ENCODE measurements around the gene PCDHA3. TPM values are rescaled to one million over a fixed set of nuclear protein-coding genes. Genes with fewer than 3 reads are reported as not detected.
"Not testable (repeated sequence)": the region's sequence is repeated elsewhere in the genome, so short reads cannot be mapped to it uniquely, and the experiment has no call there.

PCDHA3 gene
- total RNA-seq, 1 donor from 2014 or later = 0.25 TPM

GRCh38 chr5:140808889-140809291 lies 8.0 kb downstream of the PCDHA3 start:
- no peak for TF ChIP-seq CTCF (IDR thresholded peaks at IDR 0.05; ENCODE audit: insufficient read depth, low read length, poor library complexity, severe bottlenecking)
- no peak for DNase-seq (ENCODE audit: low read depth)
- no peaks in the 10 kb centered on the region for H3K27me3 ChIP-seq (ENCODE audit: control insufficient read depth, insufficient read depth, low read length)
- no peak overlapping the region for H3K4me3 ChIP-seq (ENCODE audit: low read depth, low read length)
- H3K36me3 ChIP-seq (ENCODE audit: control insufficient read depth, insufficient read depth, low read length) = no peaks in the 10 kb centered on the region

GRCh38 chr5:140821375-140822280 lies 20.8 kb downstream of the PCDHA3 start, which contains the start of gene PCDHA5:
TSS of gene PCDHA5 (plus strand) at chr5:140821613.
- H3K27me3 ChIP-seq (ENCODE audit: control insufficient read depth, insufficient read depth, low read length) = no peaks in the 10 kb centered on the region
- H3K4me3 ChIP-seq (ENCODE audit: low read depth, low read length) = no peak within 1 kb of the TSS
- no peak for DNase-seq (ENCODE audit: low read depth)
- TF ChIP-seq CTCF (IDR thresholded peaks at IDR 0.05; ENCODE audit: insufficient read depth, low read length, poor library complexity, severe bottlenecking) = peak; percentile 36
- H3K36me3 ChIP-seq (ENCODE audit: control insufficient read depth, insufficient read depth, low read length) = no peaks in the 10 kb centered on the region

GRCh38 chr5:140822281-140822629 lies 21.4 kb downstream of the PCDHA3 start:
- H3K36me3 ChIP-seq (ENCODE audit: control insufficient read depth, insufficient read depth, low read length) = no peaks in the 10 kb centered on the region
- TF ChIP-seq CTCF (IDR thresholded peaks at IDR 0.05; ENCODE audit: insufficient read depth, low read length, poor library complexity, severe bottlenecking) = no peak
- no peak for DNase-seq (ENCODE audit: low read depth)
- H3K27me3 ChIP-seq (ENCODE audit: control insufficient read depth, insufficient read depth, low read length) = no peaks in the 10 kb centered on the region
- no peak overlapping the region for H3K4me3 ChIP-seq (ENCODE audit: low read depth, low read length)

GRCh38 chr5:140822969-140823368 lies 22.1 kb downstream of the PCDHA3 start:
- not testable (repeated sequence) for DNase-seq (ENCODE audit: low read depth); H3K4me3 ChIP-seq (ENCODE audit: low read depth, low read length)

GRCh38 chr5:140823475-140823874 lies 22.6 kb downstream of the PCDHA3 start:
- H3K4me3 ChIP-seq (ENCODE audit: low read depth, low read length) = no peak overlapping the region
- no peak for DNase-seq (ENCODE audit: low read depth)
- no peaks in the 10 kb centered on the region for H3K27me3 ChIP-seq (ENCODE audit: control insufficient read depth, insufficient read depth, low read length)
- H3K36me3 ChIP-seq (ENCODE audit: control insufficient read depth, insufficient read depth, low read length) = no peaks in the 10 kb centered on the region
- TF ChIP-seq CTCF (IDR thresholded peaks at IDR 0.05; ENCODE audit: insufficient read depth, low read length, poor library complexity, severe bottlenecking) = no peak

More at GRCh38 chr5:140822969-140823368, 22.1 kb downstream of the PCDHA3 start:
- H3K36me3 ChIP-seq (ENCODE audit: control insufficient read depth, insufficient read depth, low read length); H3K27me3 ChIP-seq (ENCODE audit: control insufficient read depth, insufficient read depth, low read length): not testable (repeated sequence)

GRCh38 chr5:140827704-140828361 lies 27.0 kb downstream of the PCDHA3 start, which contains the start of gene PCDHA6:
TSS of gene PCDHA6 (plus strand) at chr5:140827960. CDS start at chr5:140828092, 132 bp downstream.
- no peak for DNase-seq (ENCODE audit: low read depth)
- no peaks in the 10 kb centered on the region for H3K36me3 ChIP-seq (ENCODE audit: control insufficient read depth, insufficient read depth, low read length)
- no peaks in the 10 kb centered on the region for H3K27me3 ChIP-seq (ENCODE audit: control insufficient read depth, insufficient read depth, low read length)
- TF ChIP-seq CTCF (IDR thresholded peaks at IDR 0.05; ENCODE audit: insufficient read depth, low read length, poor library complexity, severe bottlenecking) = no peak
- no peak within 1 kb of the TSS for H3K4me3 ChIP-seq (ENCODE audit: low read depth, low read length)
